GM21576 (cell line): ENCODE data around the gene FAM118A.
A peak's percentile ranks its signal among the peaks of the same experiment; 100 is the strongest.
"Not testable (repeated sequence)": the region's sequence is repeated elsewhere in the genome, so short reads cannot be mapped to it uniquely, and the experiment has no call there.

Source experiments
- ATAC-seq: cut with Tn5 transposase; IDR thresholded peaks from one replicate; pipeline ENCODE4 v1.9.1; 2021; ENCODE audit warnings: mild to moderate bottlenecking, moderate library complexity; ENCODE audit not compliant: unreplicated experiment

Gene FAM118A

DNA sequence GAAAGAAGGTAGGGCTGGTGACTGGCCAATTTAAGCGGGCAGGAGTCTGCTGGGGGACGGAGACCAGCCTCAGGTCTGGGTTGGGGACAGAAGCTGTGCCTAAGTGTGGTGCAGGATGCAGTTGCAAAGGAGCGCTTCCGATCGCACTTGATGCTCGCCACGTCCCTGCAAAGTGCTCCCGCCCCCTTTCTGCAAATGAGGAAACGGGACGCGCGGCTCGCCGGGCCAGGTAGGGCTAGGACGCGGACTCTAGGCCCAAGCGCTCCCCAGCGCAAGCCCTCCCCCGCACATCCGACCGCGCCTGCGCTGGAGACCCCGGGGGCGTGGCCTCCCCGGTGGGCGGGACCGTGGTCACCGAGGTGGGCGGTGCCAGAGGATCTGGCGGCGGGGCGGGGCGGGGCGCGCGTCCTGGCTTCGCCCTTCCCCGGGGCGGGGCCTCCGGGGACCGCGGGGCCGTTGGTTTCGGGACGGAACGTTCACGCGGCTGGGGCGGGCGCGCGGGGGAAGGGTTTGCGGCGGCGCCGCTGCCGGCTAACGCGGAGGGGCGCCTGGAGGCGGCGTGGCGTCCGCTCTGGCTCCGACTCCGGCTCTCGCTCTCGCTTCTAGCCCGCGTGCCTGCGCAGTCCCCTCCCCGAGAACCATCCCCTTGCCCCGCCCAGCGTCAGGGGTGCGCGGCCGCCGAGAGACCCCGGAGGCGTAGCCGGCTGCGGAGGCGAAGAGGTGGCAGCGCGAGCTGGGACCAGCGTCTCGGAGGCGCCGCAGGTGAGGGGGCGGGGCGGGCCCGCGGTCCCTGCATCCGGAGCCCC, at the start of gene FAM118A:
Gene FAM118A (plus strand): TSS at position 513 of the 806 bp plus-strand sequence. CDS start 12,446 bp downstream, outside the sequence.
- ATAC-seq = peak; percentile 74

- not testable (repeated sequence) for ATAC-seq
Observed at GRCh38 chr22:45260395-45260759, 49.4 kb upstream of the FAM118A start.

DNA sequence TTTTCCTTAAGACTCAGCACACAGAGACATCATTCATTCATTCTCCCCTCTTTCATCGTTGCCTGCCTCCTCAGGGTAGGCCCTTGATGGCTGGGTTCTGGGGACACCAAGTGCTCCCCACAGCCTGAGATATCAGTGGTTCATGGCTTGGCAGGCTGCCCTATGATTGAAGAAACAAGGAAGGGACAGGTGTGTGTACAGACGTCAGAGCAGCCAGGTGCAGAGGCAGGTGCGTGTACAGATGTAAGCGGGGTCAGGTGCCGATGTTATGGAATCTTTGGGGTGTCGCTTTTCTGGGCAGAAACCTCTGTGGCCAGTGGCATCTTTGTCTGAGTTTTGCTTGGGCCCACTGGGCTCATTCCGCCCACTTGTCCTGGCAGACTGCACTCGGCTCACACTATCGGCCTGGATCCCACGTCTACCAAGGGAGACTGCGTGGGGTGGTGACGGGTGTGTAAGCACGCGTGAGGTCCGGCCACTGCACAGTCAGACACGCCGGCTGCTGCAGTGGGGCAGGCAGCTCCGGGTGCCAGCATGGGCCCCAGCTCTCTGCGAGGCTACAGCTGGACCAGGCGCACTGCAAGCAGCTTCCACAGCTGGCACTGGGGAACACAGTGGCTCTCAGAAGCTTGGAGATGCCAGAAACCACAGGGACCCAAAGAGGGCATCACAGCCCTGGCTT, 48.2 kb upstream of the FAM118A start:
- no peak for ATAC-seq

DNA sequence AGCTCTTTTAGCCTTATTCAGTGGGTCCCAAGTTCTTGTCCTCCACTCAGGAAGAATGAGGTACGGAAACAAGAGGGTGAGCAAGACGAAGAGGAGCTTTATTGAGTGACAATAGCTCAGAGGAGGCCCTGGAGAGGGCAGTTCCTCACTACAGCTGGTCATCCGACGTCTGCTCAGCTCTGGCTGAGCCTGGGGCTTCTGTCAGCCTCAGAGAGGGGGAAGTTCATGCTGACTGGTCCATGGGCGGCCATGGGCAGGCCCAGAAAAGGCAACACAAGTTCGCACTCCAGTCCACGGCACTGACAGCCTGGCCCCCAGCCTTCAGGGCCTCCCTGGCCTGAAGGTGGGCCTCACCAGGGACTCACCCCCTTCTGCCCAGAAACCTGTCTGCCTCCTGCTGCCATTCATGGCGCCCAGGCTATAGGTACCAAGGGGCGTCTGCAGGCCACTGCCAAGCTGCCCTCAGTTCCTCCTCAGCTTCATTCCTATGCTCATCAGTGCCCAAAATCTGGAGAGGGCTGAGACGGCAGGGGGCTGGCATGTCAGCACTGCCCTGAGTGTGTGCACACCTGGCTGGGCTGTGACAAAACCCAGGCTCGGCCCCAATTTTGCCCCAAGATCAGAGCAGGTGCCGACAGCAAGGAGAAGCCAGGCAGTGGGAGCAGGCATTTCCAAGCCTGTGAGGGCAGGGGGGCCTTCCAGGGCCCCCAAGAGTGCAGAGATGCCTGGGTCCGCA, 47.4 kb upstream of the FAM118A start:
- ATAC-seq = no peak

GRCh38 chr22:45262931-45263462, 46.7 kb upstream of the FAM118A start:
- peak; percentile 44 for ATAC-seq

- peak; percentile 62 for ATAC-seq
Observed at GRCh38 chr22:45263463-45264269, 46.1 kb upstream of the FAM118A start.

DNA sequence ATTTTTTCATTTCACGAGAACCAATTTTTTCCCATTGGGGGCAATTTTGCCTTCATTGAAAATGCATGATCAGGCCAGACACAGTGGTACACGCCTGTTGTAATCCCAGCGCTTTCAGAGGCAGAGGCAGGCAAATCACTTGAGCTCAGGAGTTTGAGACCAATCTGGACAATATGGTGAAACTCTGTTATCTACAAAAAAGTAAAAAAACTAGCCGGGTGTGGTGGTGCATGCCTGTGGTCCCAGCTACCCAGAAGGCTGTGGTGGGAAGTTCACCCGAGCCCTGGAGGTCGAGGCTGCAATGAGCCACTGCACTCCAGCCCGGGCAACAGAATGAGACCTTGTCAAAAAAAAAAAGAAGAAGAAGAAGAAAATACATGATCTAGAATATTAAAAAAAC, 44.2 kb upstream of the FAM118A start:
- no peak for ATAC-seq

DNA sequence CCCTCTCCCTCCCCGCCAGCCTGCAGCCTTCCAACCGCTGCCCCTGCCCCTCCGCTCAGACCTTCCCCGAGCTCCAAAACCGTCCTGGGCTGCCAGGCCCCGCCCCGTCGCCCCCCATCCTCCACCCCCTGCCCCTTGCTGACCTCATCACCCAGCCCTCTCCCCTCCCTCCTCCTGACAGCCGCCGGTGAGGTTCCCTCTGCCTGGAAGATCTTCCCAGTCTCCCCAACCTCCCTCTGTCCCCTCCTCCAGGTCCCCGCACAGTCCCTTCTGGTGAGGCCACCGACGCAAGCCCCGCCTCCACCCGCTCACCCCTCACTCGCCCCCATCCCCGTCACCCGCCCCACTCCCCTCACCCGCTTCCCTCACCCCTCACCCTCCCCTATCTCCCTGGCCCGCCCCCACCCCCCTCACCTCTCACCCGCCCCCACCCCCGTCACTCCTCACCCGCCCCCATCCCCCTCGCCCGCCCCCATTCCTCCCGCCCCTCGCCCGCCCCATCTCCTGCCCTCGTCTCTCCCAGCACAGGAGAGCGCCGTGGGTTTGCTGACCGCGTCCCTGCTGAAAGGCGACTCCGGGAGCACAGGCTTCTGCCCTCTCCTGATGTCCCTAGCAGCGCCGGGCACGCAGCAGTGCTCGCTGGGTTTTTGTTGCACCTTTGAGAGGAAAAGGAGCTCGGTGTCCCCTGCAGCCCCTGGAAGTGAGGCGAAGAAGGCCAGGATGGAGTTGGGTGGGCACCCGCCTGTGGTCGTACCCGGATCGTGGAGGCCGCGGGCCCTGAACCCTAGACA, 41.4 kb upstream of the FAM118A start:
- no peak for ATAC-seq

- peak; percentile 49 for ATAC-seq
Observed at GRCh38 chr22:45268958-45269844, 40.5 kb upstream of the FAM118A start.

- ATAC-seq = no peak
Observed at GRCh38 chr22:45270095-45271020, 39.4 kb upstream of the FAM118A start.

DNA sequence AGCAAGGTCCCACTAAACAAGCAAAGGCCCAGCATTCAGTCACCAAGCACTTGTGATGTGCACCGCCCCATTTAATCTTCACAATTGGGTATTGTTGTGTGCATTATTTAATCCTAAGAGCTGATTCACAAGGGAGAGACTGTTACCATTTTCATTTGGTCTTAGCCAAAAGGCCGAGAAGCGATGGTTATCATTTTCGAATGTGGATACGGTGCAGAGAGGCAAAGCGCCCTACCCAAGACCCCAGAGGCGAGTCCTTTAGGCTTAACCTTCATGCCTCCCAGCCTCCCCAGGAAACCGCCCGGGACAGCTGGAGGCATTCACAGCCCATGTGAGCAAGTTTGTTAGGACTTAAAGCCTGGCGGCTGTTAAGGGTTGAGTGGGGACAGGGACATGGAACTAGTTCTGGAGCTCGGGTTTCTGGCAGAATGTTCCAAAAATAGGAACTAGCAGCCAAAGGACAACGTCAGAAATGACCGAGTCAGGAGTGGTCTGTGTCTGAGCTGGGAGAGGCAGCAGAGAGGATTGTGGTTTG, 38.0 kb upstream of the FAM118A start:
- no peak for ATAC-seq

DNA sequence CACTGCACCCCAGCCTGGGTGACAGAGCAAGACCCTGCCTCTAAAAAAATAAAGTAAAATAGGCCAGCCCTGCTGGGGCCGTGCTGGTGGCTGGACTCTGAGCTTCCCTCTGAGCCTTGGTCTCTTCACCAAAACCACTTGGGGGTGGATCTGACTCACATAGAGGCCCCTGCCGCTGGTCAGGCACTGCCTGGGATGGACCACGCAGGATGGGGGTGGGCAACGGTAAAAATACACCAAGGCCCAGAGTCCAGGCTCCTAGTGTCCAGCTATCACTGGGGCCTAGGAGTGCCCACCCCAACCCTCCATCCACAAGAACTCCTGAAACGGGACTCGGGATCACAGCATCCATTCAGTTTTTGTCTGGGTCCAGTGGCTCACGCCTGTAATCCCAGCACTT, 37.2 kb upstream of the FAM118A start:
- no peak for ATAC-seq

DNA sequence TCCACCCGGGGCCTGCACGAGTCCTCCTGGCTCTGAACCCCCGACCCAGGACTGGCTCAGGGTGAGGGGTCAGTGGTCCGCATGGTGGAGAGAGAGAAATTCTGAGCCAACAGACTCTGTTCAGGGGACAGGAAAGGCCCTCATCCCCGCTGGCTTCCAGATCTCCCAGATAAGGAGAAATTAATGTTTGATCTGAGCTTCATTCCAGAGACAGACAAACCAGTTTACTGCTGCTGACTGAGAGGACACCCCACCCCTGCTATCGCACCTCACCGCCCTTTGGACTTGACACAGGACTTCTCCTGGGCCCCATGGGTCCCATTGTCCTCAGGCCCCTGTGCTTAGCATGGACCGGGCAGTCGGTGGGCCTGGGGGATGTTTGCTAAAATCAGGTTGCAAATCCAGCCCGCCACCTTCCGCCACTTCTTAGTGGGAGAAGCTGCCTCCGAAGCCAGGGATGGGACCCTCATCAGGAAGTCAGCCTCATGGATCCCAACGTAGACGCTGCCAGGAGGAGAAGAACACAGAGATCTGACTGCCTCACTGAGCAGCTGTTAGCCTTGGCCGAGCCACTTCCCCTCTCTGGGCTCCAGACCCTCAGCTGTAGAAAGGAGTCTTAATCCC, 36.2 kb upstream of the FAM118A start:
- no peak for ATAC-seq

GRCh38 chr22:45276507-45277105, 33.1 kb upstream of the FAM118A start:
- ATAC-seq = no peak

GRCh38 chr22:45277720-45278119, 32.0 kb upstream of the FAM118A start:
- not testable (repeated sequence) for ATAC-seq

DNA sequence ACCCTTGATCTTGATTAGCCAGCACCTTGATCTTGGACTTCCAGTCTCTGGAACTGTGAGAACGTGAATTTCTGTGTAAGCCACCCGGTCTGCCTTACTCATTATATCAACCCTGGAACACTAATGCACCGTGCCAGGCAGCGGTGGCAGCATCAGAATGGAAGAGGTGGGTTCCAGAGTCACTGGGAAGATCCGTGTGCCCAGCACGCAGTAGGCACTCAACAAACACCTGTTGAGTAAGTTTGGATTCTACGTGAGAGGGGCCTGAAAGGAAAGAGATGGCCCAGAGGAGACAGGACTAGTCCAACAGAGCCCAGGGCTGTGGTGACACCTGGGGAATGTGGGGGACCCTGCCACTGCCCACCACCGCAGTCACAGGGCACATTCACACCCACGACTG, 31.6 kb upstream of the FAM118A start:
- no peak for ATAC-seq

- no peak for ATAC-seq
Observed at GRCh38 chr22:45280587-45280980, 29.1 kb upstream of the FAM118A start.
